Measurements from ENCODE around the gene IQCB1. TPM values are rescaled to one million over a fixed set of nuclear protein-coding genes. Genes with fewer than 3 reads are reported as not detected.
A peak's percentile ranks its signal among the peaks of the same experiment; 100 is the strongest.

Gene IQCB1
- polyA plus RNA-seq, 3 donors, result 6.0 to 27.7 (median 7.5) TPM

DNA sequence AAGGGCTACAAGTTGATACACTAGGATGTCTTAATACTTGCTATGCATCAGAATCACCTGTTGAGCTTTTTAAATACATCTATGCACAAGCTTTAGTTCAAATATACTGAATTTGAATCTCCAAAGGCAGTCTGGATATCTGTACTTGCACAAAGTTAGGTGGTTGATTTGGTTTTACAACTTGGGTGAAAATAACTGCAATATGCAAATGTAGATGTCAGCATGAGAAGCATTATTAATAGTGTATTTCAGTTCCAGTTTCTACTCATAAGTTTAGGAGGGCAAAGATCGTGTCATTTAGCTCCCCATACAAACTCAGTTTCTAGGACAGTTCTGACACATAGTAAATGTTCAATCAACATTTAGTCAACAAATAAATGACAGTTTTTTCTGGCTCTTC, 25.6 kb downstream of the IQCB1 start:
- no peak overlapping the region for H3K4me3 Mint-ChIP-seq
- Histone ChIP-seq H4K20me1 (ENCODE audit: insufficient read depth, low read length) (no peaks in the 10 kb centered on the region), H3K4me2 (replicated peaks; ENCODE audit: extremely low read depth, low read length, poor library complexity, severe bottlenecking) (no peak overlapping the region), H3K4me1 (ENCODE audit: control insufficient read depth in 1 of 2, insufficient read depth in 2 of 2, low read length in 2 of 2) (no peaks in the 10 kb centered on the region), H3K9ac (ENCODE audit: insufficient read depth, low read length, poor library complexity, severe bottlenecking) (no peak overlapping the region), H3K27ac (ENCODE audit: low read depth in 1 of 2, low read length in 2 of 2) (no peak overlapping the region), H3K79me2 (ENCODE audit: insufficient read depth, low read length) (peaks cover 4% of the 10 kb centered on the region), H3K4me3 (replicated peaks in 1 of 3; ENCODE audit: low read depth in 2 of 3, low read length in 3 of 3) (no peak overlapping the region), H3K27me3 (ENCODE audit: control insufficient read depth in 2 of 2, insufficient read depth in 2 of 2, low read length in 2 of 2) (no peaks in the 10 kb centered on the region), H3K36me3 (replicated peaks in 1 of 2; ENCODE audit: control insufficient read depth in 1 of 2, insufficient read depth in 2 of 2, low read length in 2 of 2) (peaks cover 39 to 73% of the 10 kb centered on the region in 2 donors), H3K9me3 (replicated peaks in 1 of 2; ENCODE audit: control insufficient read depth in 1 of 2, insufficient read depth in 1 of 2, low read length in 2 of 2) (no peaks in the 10 kb centered on the region), H2AFZ (ENCODE audit: insufficient read depth, low read depth, low read length, poor library complexity, severe bottlenecking) (no peak overlapping the region)
- no peak for DNase-seq
- no peaks in the 10 kb centered on the region for H3K27me3 Mint-ChIP-seq (ENCODE audit: low read depth in 3 of 3)
- H3K36me3 Mint-ChIP-seq, result peaks cover 59 to 63% of the 10 kb centered on the region in 2 donors
- WGBS (ENCODE audit: insufficient coverage), result no CpG with 5 or more reads among the region's 1 CpG
- intact Hi-C loops (cut with micrococcal nuclease), result no loop called here
- TF ChIP-seq, protein P1, sequence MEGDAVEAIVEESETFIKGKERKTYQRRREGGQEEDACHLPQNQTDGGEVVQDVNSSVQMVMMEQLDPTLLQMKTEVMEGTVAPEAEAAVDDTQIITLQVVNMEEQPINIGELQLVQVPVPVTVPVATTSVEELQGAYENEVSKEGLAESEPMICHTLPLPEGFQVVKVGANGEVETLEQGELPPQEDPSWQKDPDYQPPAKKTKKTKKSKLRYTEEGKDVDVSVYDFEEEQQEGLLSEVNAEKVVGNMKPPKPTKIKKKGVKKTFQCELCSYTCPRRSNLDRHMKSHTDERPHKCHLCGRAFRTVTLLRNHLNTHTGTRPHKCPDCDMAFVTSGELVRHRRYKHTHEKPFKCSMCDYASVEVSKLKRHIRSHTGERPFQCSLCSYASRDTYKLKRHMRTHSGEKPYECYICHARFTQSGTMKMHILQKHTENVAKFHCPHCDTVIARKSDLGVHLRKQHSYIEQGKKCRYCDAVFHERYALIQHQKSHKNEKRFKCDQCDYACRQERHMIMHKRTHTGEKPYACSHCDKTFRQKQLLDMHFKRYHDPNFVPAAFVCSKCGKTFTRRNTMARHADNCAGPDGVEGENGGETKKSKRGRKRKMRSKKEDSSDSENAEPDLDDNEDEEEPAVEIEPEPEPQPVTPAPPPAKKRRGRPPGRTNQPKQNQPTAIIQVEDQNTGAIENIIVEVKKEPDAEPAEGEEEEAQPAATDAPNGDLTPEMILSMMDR (IDR thresholded peaks at IDR 0.05), result no peak
- H3K4me1 Mint-ChIP-seq, result peaks cover 5% of the 10 kb centered on the region
- no peak overlapping the region for H3K27ac Mint-ChIP-seq
- H3K9me3 Mint-ChIP-seq, result no peaks in the 10 kb centered on the region

DNA sequence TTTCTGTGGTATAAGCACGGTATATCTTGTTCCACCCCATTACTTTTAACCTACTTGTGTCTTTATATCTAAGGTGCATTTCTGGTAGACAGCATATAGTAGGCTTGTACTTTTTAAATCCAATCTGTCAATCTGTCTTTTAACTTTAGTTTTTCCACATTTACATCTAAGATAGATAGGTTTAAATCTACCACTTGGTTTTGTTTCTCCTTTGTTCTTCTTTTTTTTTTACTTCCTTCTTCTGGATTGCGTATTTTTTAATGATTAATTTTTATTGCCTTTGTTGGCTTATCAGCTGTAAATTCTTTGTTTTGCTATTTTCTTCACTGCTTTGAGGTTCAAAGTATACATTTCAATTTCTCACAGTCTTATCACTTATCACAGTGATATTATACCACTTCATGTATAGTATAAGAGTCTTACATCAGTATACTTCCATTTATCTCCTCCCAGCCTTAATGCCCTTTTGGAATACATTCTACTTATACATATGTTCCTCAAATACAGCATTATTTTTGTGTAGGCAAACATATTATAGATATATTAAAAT, 31.0 kb downstream of the IQCB1 start:
- Histone ChIP-seq H3K4me3 (replicated peaks in 1 of 3; ENCODE audit: low read depth in 2 of 3, low read length in 3 of 3) (no peak overlapping the region), H3K4me1 (ENCODE audit: control insufficient read depth in 1 of 2, insufficient read depth in 2 of 2, low read length in 2 of 2) (no peaks in the 10 kb centered on the region), H2AFZ (ENCODE audit: insufficient read depth, low read depth, low read length, poor library complexity, severe bottlenecking) (no peak overlapping the region), H3K36me3 (replicated peaks in 1 of 2; ENCODE audit: control insufficient read depth in 1 of 2, insufficient read depth in 2 of 2, low read length in 2 of 2) (peaks cover 24 to 58% of the 10 kb centered on the region in 2 donors), H3K27ac (ENCODE audit: low read depth in 1 of 2, low read length in 2 of 2) (no peak overlapping the region), H3K9me3 (replicated peaks in 1 of 2; ENCODE audit: control insufficient read depth in 1 of 2, insufficient read depth in 1 of 2, low read length in 2 of 2) (no peaks in the 10 kb centered on the region), H3K27me3 (ENCODE audit: control insufficient read depth in 2 of 2, insufficient read depth in 2 of 2, low read length in 2 of 2) (no peaks in the 10 kb centered on the region), H3K9ac (ENCODE audit: insufficient read depth, low read length, poor library complexity, severe bottlenecking) (no peak overlapping the region), H3K79me2 (ENCODE audit: insufficient read depth, low read length) (no peaks in the 10 kb centered on the region), H4K20me1 (ENCODE audit: insufficient read depth, low read length) (no peaks in the 10 kb centered on the region), H3K4me2 (replicated peaks; ENCODE audit: extremely low read depth, low read length, poor library complexity, severe bottlenecking) (no peak overlapping the region)
- Mint-ChIP-seq H3K36me3 (peaks cover 43 to 45% of the 10 kb centered on the region in 2 donors), H3K27ac (peak overlapping the region in 3 of 7 donors; percentile 12 to 42 (median 23)), H3K27me3 (ENCODE audit: low read depth in 3 of 3) (no peaks in the 10 kb centered on the region), H3K9me3 (no peaks in the 10 kb centered on the region), H3K4me3 (no peak overlapping the region), H3K4me1 (peaks cover 5% of the 10 kb centered on the region)
- TF ChIP-seq, protein P1 (IDR thresholded peaks at IDR 0.05), result no peak
- DNase-seq, result no peak
- WGBS (ENCODE audit: insufficient coverage), result no CpG with 5 or more reads among the region's 2 CpGs
- intact Hi-C loops (cut with micrococcal nuclease), result no loop called here
